A673 (cell line): ENCODE data around the gene CAPG.
"Not testable (repeated sequence)": the region's sequence is repeated elsewhere in the genome, so short reads cannot be mapped to it uniquely, and the experiment has no call there.

ENCODE experiments used
- EZH2 ChIP-seq: fragments of 200-600 bp; sonication (generic); IDR thresholded peaks from 2 replicates; pipeline ENCODE4 v1.6.1; 2017; ENCODE audit warnings: borderline replicate concordance, low read depth, mild to moderate bottlenecking, mixed read lengths, antibody characterized with exemption, low read length; ENCODE audit not compliant: poor library complexity, severe bottlenecking
- TF ChIP-seq, protein P1 (sequence below): fragments of 300-800, 200-600 bp; sonication (generic); conservative IDR thresholded peaks from 2 replicates; pipeline ENCODE4 v1.5.1; 2017; ENCODE audit warnings: low read depth, mild to moderate bottlenecking, antibody characterized with exemption, low read length, moderate library complexity, mixed read lengths

DNA sequence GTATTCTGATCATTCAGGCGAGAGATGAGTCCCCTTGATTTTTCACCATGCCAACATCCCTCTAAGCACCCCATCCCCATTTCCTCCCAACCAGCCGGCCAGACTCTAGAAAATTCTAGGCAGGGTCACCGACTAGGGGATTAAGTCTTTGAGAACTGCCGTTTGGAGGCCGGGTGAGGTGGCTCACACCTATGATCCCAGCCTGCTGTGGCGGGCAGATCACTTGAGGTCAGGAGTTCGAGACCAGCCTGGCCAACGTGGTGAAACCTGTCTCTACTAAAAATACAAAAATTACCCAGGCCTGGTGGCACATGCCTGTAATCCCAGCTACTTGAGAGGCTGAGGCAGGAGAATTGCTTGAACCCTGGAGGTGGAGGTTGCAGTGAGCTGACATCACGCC lies 29.4 kb upstream of the CAPG start:
- TF ChIP-seq, protein P1, sequence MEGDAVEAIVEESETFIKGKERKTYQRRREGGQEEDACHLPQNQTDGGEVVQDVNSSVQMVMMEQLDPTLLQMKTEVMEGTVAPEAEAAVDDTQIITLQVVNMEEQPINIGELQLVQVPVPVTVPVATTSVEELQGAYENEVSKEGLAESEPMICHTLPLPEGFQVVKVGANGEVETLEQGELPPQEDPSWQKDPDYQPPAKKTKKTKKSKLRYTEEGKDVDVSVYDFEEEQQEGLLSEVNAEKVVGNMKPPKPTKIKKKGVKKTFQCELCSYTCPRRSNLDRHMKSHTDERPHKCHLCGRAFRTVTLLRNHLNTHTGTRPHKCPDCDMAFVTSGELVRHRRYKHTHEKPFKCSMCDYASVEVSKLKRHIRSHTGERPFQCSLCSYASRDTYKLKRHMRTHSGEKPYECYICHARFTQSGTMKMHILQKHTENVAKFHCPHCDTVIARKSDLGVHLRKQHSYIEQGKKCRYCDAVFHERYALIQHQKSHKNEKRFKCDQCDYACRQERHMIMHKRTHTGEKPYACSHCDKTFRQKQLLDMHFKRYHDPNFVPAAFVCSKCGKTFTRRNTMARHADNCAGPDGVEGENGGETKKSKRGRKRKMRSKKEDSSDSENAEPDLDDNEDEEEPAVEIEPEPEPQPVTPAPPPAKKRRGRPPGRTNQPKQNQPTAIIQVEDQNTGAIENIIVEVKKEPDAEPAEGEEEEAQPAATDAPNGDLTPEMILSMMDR: not testable (repeated sequence)
- not testable (repeated sequence) for TF ChIP-seq EZH2
